HCT116 (cell line): ENCODE data around the gene CFAP221. TPM values are rescaled to one million over a fixed set of nuclear protein-coding genes. Genes with fewer than 3 reads are reported as not detected.

Source experiments
- ATAC-seq: fragments of 200-7000 bp; cut with Tn5 transposase; 2 replicates; pipeline ENCODE4 v1.9.1; 2020; ENCODE audit warnings: mild to moderate bottlenecking, moderate library complexity
- BruUV-seq: library from RNA; stranded (reverse); fragments of 400-500 nt; replicated peaks from 2 replicates; lab custom pipeline; 2021; lab: Mats Ljungman, UMichigan
- CTCF ChIA-PET: fragments of 300-600 bp; sonication (Branson Sonifier 250); formaldehyde crosslinking; loops from one replicate; lab custom pipeline; 2021; ENCODE audit warnings: antibody characterized with exemption; lab: Charles Lee
- POLR2A ChIA-PET: fragments of 300-600, 350-600 bp; sonication (Branson Sonifier 250); formaldehyde crosslinking; loops from one replicate; lab custom pipeline; 2021; ENCODE audit warnings: antibody characterized with exemption; lab: Charles Lee
- RAD21 ChIA-PET, 2 experiments: fragments of 300-600 bp; sonication (Branson Sonifier 250); formaldehyde crosslinking; loops; one replicate each; lab custom pipeline; 2023; ENCODE audit warnings: low total read pairs in 2 of 2; ENCODE audit not compliant: uncharacterized antibody in 2 of 2, unreplicated experiment in 2 of 2, low non-redundant PET in 1 of 2; lab: Charles Lee
- DNase-seq: peaks from one replicate; pipeline ENCODE4 v3.0.0-alpha.2; 2010; ENCODE audit warnings: low read depth, low spot score
- H2AFZ ChIP-seq: fragments of 200-600 bp; shearing (Covaris generic), sonication (generic); 2 replicates; pipeline ENCODE4 v1.6.1; 2017; ENCODE audit warnings: low read depth, mixed run types, mixed read lengths, antibody characterized with exemption, low read length; ENCODE audit not compliant: poor library complexity, severe bottlenecking
- H3K27ac ChIP-seq: 2 replicates; pipeline ENCODE4 v1.5.1; 2012; ENCODE audit warnings: low read depth, low read length
- H3K27me3 ChIP-seq: fragments of 200-600 bp; sonication (generic); 2 replicates; pipeline ENCODE4 v1.6.1; 2016; ENCODE audit warnings: mixed run types, low read length, mixed read lengths; ENCODE audit not compliant: insufficient read depth
- H3K36me3 ChIP-seq, 2 experiments: fragments of 200-500 bp in 1 of 2; fragments of 200-600 bp in 1 of 2; sonication (Bioruptor generic) in 1 of 2; sonication (generic) in 1 of 2; 2 replicates each; pipeline versions ENCODE4 v1.5.1 to v1.6.1; 2014 to 2016; ENCODE audit warnings: low read length in 2 of 2, inconsistent platforms in 1 of 2, mixed read lengths in 1 of 2, mixed run types in 1 of 2; ENCODE audit not compliant: insufficient read depth in 2 of 2, control insufficient read depth in 1 of 2
- H3K4me1 ChIP-seq, 2 experiments: fragments of 200-600 bp in 1 of 2; sonication (generic) in 1 of 2; 2 replicates each; pipeline versions ENCODE4 v1.5.1 to v1.6.1; 2012 to 2017; ENCODE audit warnings: low read length in 2 of 2, inconsistent platforms in 1 of 2, mild to moderate bottlenecking in 1 of 2, mixed read lengths in 1 of 2, mixed run types in 1 of 2, moderate library complexity in 1 of 2; ENCODE audit not compliant: insufficient read depth in 2 of 2, control insufficient read depth in 1 of 2
- H3K4me2 ChIP-seq: fragments of 200-600 bp; sonication (generic); 2 replicates; pipeline ENCODE4 v1.6.1; 2017; ENCODE audit warnings: mixed run types, low read length, mixed read lengths
- H3K4me3 ChIP-seq, 2 experiments: fragments of 200-600 bp in 1 of 2; sonication (generic) in 1 of 2; replicated peaks in 1 of 2; 2 replicates each; pipeline ENCODE4 v1.5.1; 2011 to 2016; ENCODE audit warnings: low read length in 2 of 2, control low read depth in 1 of 2, low read depth in 1 of 2, mild to moderate bottlenecking in 1 of 2, mixed read lengths in 1 of 2, mixed run types in 1 of 2
- H3K79me2 ChIP-seq: fragments of 200-600 bp; sonication (generic); 2 replicates; pipeline ENCODE4 v1.6.1; 2017; ENCODE audit warnings: mild to moderate bottlenecking, mixed run types, low read length, moderate library complexity, mixed read lengths; ENCODE audit not compliant: insufficient read depth
- H3K9ac ChIP-seq: fragments of 200-600 bp; sonication (generic); 2 replicates; pipeline ENCODE4 v1.6.1; 2016; ENCODE audit warnings: low read length, mixed read lengths
- H3K9me2 ChIP-seq: fragments of 200-600 bp; sonication (generic), shearing (Covaris generic); 2 replicates; pipeline ENCODE4 v1.6.1; 2017; ENCODE audit warnings: mixed run types, mild to moderate bottlenecking, moderate library complexity; ENCODE audit not compliant: insufficient read depth
- H3K9me3 ChIP-seq, 2 experiments: fragments of 200-500 bp in 1 of 2; fragments of 200-600 bp in 1 of 2; sonication (Bioruptor generic) in 1 of 2; sonication (generic) in 1 of 2; 2 replicates each; pipeline ENCODE4 v1.6.1; 2014 to 2017; ENCODE audit warnings: low read length in 2 of 2, mixed read lengths in 2 of 2, inconsistent platforms in 1 of 2, low read depth in 1 of 2, mild to moderate bottlenecking in 1 of 2, mixed run types in 1 of 2, moderate library complexity in 1 of 2; ENCODE audit not compliant: control insufficient read depth in 1 of 2, insufficient read depth in 1 of 2
- H4K20me1 ChIP-seq: fragments of 200-600 bp; sonication (generic), shearing (Covaris generic); 2 replicates; pipeline ENCODE4 v1.6.1; 2017; ENCODE audit warnings: mixed run types, mild to moderate bottlenecking, moderate library complexity; ENCODE audit not compliant: insufficient read depth
- CBX3 ChIP-seq: IDR thresholded peaks from 2 replicates; pipeline ENCODE4 v1.6.1; 2012; ENCODE audit warnings: low read depth
- EZH2phosphoT487 ChIP-seq: fragments of 200-600 bp; IDR thresholded peaks from 2 replicates; pipeline ENCODE4 v1.6.1; 2018; ENCODE audit warnings: antibody characterized with exemption, borderline replicate concordance
- POLR2AphosphoS5 ChIP-seq: IDR thresholded peaks from 2 replicates; pipeline ENCODE4 v1.6.1; 2011; ENCODE audit warnings: mild to moderate bottlenecking, low read depth, low read length, moderate library complexity
- RAD21 ChIP-seq: IDR thresholded peaks from 2 replicates; pipeline ENCODE4 v1.6.1; 2012; ENCODE audit warnings: low read depth, mild to moderate bottlenecking
- SP1 ChIP-seq: IDR thresholded peaks from 2 replicates; pipeline ENCODE4 v1.6.1; 2012; ENCODE audit warnings: low read depth
- ZFX ChIP-seq: fragments of 450-650 bp; IDR thresholded peaks from 2 replicates; pipeline ENCODE4 v1.6.1; 2017
- intact Hi-C: fragments of 100-400 bp; cut with micrococcal nuclease; formaldehyde crosslinking; loops from 2 replicates; pipeline ENCODE4 v1.10.0; 2022
- total RNA-seq: library from RNA; stranded (reverse); gene quantifications from one replicate; pipeline ENCODE4 v1.2.1, GENCODE V29; 2021; ENCODE audit not compliant: unreplicated experiment
- TF ChIP-seq, protein P1 (sequence below), 3 experiments: fragments of 200-600 bp in 1 of 3; sonication (generic) in 1 of 3; IDR thresholded peaks in 2 of 3; conservative IDR thresholded peaks in 1 of 3; 2 replicates each; pipeline ENCODE4 v1.5.1; 2012 to 2017; ENCODE audit warnings: low read depth in 2 of 3, low read length in 2 of 3, antibody characterized with exemption in 1 of 3, borderline replicate concordance in 1 of 3, control low read depth in 1 of 3, mild to moderate bottlenecking in 1 of 3, mixed read lengths in 1 of 3, mixed run types in 1 of 3, moderate library complexity in 1 of 3; ENCODE audit not compliant: insufficient read depth in 1 of 3

CFAP221 gene
- total RNA-seq, 1 experiment from 2014 or later: 0.96 TPM

DNA sequence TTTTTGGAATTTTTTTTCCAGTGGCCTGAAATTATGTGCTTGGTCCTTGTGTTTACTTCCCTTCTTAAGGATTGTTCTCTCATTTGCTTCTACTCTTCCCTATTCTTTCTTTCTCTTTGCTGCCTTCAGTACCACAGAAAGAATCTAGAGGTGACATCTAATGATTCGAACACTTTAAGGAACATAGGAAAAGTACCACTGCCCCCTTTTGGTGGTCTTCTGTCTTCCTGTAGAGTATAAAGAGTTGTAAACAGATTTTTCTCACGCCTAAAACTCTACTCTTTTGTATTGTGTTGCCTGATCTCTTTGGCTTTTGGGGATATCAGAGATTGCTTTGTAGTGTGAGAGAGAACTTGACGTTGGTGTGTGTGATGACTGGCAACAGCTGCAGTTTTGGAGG, 13.0 kb upstream of the CFAP221 start:
- no peak for TF ChIP-seq POLR2AphosphoS5
- TF ChIP-seq EZH2phosphoT487: no peak
- TF ChIP-seq, protein P1, sequence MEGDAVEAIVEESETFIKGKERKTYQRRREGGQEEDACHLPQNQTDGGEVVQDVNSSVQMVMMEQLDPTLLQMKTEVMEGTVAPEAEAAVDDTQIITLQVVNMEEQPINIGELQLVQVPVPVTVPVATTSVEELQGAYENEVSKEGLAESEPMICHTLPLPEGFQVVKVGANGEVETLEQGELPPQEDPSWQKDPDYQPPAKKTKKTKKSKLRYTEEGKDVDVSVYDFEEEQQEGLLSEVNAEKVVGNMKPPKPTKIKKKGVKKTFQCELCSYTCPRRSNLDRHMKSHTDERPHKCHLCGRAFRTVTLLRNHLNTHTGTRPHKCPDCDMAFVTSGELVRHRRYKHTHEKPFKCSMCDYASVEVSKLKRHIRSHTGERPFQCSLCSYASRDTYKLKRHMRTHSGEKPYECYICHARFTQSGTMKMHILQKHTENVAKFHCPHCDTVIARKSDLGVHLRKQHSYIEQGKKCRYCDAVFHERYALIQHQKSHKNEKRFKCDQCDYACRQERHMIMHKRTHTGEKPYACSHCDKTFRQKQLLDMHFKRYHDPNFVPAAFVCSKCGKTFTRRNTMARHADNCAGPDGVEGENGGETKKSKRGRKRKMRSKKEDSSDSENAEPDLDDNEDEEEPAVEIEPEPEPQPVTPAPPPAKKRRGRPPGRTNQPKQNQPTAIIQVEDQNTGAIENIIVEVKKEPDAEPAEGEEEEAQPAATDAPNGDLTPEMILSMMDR (IDR thresholded peaks at IDR 0.05 in 2 of 3, conservative IDR thresholded peaks at IDR 0.05 in 1 of 3; ENCODE audit: borderline replicate concordance in 1 of 3, insufficient read depth in 1 of 3, low read depth in 2 of 3, low read length in 2 of 3): peak in 2 of 3 experiments; percentile 13 to 32; a peak in 2 of 6 replicates
- peak; percentile 22; the same call in 1 of the 2 replicates for TF ChIP-seq RAD21
- TF ChIP-seq ZFX: no peak
- TF ChIP-seq, all 23 proteins: peak for 2
- ChIA-PET POLR2A (no interaction called here), RAD21 (no interaction called here), CTCF (no interaction called here)
- Histone ChIP-seq H3K79me2 (no peaks in the 10 kb centered on the region), H4K20me1 (no peaks in the 10 kb centered on the region), H3K4me2 (no peak overlapping the region), H2AFZ (no peak overlapping the region), H3K9ac (no peak overlapping the region), H3K4me1 (no peaks in the 10 kb centered on the region), H3K27me3 (no peaks in the 10 kb centered on the region), H3K27ac (no peak overlapping the region), H3K4me3 (no peak overlapping the region), H3K9me3 (peaks cover 4 to 13% of the 10 kb centered on the region in 2 experiments; a peak in 2 of 4 replicates), H3K36me3 (no peaks in the 10 kb centered on the region), H3K9me2 (no peaks in the 10 kb centered on the region)
- no TSS peak for BruUV-seq
- ATAC-seq (no peak), DNase-seq (no peak)
- intact Hi-C loops: no loop called here

DNA sequence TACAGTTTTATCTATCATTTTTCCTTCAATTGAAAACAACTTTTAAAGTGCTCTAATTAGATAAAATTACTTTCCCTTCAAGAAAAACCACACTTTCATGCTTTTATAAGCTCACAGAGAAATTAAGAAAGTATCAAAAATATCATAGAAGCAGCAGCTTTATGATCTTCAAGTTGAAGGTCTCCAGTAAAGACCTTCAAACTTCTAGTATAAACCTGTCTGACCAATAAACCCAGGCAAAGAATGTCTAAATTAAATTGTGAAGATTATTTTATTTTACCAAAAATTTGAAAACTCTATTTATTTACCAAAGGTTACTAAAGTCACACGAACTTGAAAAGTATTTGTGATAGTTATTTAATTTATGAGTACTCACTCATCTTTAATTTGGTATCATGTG, 10.7 kb upstream of the CFAP221 start:
- ChIA-PET RAD21 (no interaction called here), POLR2A (no interaction called here)
- Histone ChIP-seq H2AFZ (no peak overlapping the region), H3K9ac (no peak overlapping the region), H3K79me2 (no peaks in the 10 kb centered on the region), H3K4me3 (no peak overlapping the region), H3K4me1 (no peaks in the 10 kb centered on the region), H3K9me2 (no peaks in the 10 kb centered on the region), H3K27ac (no peak overlapping the region)
- no peak for DNase-seq
- no TSS peak for BruUV-seq
- intact Hi-C loops: no loop called here
- TF ChIP-seq CBX3 (0 out of 2 replicates have a peak, but pooled peaks have one; percentile 45), SP1 (no peak)
- TF ChIP-seq, all 23 proteins: peak for 1
- no peaks in the 10 kb centered on the region for H3K36me3 ChIP-seq
- CTCF ChIA-PET: no interaction called here
- H3K4me2 ChIP-seq: no peak overlapping the region
- peaks cover 4 to 13% of the 10 kb centered on the region in 2 experiments; a peak in 2 of 4 replicates for H3K9me3 ChIP-seq
- no peaks in the 10 kb centered on the region for H3K27me3 ChIP-seq
- no peak for ATAC-seq
- no peaks in the 10 kb centered on the region for H4K20me1 ChIP-seq
